NCI-H446 treated with DMSO at 0.1 percent for 48 hours (cell line): ENCODE results near the gene HDAC4.

Experiments used
- DNase-seq: peaks from one replicate; lab custom pipeline; 2025; lab: John Stamatoyannopoulos, UW

Gene HDAC4

DNA sequence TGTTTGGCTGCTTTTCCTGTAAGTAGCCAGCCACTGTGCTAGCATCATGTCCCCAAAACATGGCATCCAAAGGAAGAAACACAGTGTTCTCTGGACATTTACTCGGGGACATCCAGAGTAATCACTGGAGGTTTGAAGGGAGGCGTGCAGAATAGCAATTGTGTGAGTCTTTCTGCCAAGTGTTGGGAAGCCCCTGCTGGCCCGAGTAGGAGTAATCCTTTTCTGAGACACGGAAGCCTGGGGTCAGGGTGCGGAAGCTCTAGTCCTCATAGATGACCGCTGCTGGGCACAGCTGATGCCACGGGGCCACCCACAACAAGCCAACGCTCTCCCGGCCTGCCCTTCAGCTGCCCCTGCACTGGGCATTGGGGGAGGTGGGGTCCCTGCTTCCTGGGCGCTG, 24.8 kb upstream of the HDAC4 start:
- no peak for DNase-seq

DNA sequence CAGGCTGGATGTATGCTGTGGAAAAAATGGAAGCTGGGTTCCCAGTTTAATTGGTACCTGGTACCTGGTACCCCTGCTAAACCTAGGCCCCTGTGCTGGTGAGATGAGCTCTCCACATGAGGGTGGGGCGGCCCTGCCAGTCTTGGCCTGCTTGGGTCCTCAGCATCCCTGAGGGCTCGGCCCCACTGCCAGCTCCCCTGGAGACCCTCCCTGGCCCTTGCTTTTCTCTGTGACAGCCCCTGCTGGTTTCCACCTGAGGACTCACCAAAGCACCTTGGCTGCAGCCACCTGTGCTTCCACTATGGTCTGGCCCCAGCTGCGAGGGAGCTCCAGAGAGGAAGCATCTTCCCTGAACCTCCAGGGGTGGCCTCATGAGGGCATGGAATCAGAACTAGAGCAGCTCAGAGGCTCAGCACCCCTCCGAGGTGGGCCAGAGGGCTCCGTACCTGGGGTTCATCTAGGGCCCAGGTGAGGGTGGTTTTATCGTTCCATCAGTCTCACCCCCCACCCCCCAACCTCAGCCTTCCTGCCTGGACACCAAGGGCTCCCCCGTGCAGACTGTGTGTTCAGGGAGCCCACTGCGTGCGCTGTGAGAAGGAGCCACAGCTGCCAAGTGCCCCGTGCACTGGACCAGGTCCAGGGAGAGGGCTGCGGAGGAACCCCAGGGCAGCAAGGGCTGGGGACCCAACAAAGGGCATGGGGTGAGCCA, 23.7 kb upstream of the HDAC4 start:
- no peak for DNase-seq

DNA sequence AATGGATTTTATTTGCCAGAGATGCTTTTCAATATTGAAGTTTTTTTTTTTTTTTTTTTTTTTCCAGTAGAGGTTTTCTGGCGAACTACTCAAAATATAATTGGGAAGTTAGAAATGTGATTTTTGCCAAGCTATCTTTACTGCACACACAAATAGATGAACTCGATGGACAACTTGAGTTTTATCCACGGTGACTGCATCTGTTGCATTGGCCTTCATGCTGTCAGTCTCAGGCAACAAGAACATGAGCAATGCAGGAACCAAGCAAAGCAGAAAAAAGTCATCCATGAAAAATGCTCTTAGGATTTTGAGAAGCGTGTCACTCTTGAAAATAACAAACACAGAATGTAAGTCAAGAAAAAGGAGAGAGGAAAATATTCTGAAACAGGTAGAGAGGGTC, 22.7 kb upstream of the HDAC4 start:
- no peak for DNase-seq

DNA sequence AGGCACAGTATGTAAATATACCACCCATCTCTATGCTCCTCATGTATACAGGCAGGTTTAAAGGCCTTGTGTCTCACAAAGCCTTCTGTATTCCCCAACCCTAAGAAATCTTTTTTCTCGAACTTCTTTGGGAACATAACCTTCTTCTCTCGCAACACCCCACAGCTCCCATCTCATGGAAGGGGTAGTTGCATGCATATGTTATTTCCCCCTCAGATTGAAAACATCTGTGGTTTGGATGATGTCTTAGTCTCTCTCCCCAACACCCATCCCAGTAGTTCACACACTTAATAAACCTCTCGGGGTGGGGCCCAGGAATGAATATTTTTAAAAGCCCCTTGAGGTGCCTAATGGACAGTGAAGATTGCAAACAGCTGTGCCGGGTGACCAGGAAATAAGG, 21.0 kb upstream of the HDAC4 start:
- DNase-seq, result no peak

DNA sequence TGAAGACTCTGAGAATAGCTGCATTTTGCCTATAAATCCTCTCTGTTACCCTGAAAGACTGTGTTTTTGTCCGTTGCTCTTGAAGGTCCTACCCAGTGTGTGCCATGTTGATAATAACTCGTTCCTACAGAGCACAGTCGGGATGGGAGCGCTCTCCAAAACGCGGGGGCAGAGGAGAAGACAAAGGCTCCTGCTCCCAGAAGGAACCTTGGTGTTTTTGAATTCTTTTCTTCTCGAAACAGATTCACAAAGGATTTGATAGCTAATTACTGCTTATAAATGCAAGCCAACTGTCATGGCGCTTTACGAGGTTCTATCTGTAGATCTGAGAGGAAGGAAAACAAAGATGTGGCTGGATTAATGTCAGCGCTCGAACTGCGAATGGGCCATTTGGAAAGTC, 19.3 kb upstream of the HDAC4 start:
- no peak for DNase-seq

DNA sequence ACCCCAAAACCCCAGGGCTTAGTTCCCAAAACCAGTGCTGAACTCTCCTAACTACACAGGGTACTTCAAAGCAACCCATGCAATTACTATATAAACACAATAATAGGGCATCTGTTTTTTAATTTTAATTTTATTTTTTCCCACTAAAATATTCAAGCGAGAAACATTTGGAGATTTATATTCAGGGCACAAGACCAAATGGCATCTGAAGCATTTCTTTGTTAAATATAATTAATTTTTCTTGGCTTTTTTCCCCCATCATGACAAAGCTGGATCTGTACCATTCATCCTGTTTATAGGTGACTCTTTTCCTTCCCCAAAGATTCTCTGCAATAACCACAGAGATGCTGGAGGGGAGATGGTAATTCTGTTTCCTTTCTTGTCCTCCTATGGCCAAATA, 18.1 kb upstream of the HDAC4 start:
- no peak for DNase-seq

DNA sequence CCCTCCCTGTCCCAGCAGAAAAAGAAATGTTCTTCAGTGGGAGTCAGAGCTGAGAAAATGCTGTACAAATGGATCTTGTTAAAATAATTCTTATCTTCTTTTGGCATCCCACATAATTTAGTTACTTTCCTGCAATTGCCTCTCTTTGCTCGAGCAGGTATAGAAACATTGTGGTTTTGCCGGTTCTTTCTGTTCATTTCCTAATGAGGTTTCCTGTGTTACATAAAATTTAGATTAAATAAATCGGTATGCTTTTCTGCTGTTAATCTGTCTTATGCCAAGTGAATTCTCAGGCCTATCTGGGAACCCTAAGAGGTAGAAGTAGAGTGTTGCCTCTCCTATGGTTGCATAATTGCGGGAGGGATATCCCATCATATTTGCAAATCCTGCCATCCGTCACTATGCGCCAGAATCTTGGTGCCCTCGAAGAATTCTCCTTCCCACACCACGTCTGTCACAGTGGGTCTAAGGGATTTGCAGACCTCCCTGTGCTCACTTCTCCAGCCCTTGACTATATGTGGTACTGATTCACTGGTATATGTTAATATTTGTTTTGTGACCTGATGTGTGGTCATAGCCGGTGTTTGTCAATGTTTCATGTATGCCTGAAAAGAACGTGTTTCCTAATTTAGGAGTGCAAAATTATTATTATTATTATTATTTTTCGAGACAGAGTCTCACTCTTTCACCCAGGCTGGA, 12.2 kb upstream of the HDAC4 start:
- DNase-seq, result no peak

DNA sequence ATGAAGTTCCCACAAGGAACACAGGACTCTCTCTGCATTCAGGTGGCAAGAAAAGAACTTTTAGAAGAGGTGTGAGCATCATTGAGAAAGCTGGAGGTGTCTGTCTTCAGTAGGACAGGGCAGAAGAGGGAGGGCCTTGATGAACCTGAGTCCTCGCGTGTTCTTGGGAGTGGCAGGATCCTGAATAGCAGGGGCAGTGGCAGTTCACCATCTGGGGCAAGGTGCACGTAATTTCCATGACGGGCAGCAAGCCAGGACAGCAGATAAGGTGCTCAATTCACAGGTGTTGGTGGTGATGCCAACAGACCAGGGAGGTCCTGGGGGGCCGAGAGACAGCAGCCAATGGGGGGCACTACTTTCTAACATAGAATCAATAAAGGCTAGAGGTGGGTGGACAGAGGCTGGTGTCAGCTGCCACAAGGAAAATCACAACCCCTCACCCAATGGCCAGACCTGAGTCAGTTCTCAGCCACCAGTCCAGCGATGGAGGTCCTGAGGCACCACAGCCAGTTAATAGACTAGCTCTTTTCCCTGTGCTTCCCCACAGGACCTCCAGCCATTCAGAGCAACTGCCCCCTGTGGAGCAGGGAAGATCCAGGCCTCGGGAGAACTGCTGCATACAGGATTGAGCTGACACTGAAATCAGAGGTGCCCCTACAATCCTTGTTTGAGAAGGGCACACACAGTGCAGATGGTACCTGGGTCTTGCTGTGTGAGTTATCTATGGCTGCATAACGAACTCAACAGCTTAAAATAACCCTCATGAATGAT, 10.9 kb upstream of the HDAC4 start:
- no peak for DNase-seq

DNA sequence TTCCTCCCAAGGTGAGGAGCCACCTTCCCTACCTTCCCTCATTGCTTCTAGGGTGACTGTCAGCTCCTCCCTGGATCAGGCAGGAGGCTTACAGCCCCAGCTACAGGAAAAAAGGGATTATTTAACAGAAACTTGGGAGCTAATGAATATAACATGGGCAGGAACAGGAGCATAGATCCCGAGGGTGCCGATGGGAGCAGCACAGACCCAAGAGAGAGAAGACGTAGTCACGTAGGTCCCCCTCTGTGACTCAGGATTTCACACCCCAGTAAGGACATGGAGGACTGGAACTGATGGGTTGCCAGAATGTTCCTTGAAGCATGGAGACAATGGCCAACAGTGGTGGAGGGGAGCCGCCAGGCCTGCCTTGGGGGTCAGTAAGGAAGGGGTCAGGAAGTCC, 10.3 kb upstream of the HDAC4 start:
- no peak for DNase-seq

DNA sequence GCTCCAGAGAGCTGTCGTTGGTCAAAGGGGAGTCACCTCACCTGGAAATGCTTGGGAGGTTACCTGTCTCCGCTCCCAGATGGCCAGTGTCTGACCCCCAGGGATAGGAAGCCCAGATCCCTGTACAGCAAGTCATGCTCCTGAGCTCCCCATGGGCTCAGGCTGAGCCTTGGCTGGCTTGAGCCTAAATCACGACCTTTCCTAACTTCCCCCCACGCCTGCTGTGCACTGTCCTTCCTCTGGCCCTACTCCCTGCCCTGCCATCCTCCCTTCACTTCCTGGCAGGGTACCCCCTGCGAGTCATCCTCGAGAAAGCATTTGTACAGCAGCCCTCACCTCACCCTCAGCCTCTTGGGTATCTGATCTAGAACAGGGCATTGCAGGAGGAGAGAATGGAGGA, 9.2 kb upstream of the HDAC4 start:
- DNase-seq, result no peak

DNA sequence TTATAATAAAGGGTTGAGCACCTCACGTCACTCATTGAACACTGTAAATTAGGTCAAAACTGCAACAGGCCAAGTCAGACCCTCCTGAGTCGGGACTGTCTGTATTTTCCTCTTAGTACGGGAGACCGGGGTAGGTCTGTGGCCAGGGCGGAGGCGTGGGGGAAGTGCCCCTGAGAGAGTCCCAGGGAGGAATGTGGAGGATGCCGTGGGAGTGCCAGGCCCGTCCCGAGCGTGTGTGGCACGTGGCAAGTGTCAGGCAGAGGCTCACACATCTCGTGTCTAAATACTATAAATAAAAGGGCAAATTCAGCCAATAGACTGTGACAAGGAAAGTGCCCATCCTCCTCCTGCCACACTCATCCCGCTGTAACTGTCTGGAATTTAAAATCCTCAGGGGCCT, 6.3 kb upstream of the HDAC4 start:
- no peak for DNase-seq

DNA sequence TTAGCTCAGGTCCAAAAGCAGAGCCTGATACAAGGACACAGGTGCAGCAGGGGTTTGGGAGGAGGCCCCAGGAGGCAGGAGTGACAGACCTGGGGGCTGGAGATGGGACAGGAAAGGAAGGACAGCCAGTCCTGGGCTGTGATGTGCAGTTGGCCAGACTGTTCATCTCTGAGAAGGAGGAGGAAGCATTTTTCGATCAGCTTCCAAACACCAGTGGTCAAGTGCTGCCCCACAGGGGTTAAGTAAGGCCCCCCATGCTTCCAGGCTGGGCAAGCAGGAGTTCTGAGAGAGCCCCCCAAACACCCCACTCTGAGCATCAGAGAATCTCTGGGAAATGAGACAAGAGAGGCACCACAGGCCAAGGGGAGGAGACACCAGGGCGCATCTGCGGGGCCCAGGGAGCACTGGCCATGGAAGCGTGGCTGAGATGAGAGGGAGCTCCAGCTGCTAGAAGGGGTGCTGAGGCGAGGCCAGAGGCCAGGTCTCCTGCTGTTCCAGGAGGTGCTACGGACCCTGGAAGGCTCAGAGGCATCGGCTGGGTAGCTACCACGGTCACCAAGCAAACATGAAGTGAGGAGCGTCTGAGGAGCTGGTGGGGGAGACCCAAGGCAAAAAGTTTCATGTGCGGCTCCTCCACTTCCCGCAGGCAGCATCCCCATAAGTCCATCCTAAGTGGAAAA, 5.6 kb upstream of the HDAC4 start:
- no peak for DNase-seq

DNA sequence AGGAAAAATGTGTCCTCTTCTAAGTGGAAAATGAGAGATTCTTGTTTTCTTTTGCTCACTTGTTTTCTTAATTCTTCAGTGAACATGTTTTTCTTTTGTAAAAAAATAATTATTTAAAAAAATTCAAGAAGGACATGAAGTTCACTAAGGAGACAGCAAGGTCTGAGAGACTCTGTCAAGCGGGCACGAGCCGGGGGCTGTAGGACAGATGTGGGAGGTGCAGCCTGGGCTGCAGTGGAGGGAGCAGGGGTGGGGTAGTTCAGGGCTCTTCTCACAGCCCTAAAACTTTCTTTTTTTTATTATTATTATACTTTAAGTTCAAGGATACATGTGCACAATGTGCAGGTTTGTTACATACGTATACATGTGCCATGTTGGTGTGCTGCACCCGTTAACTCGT, 4.3 kb upstream of the HDAC4 start:
- no peak for DNase-seq

DNA sequence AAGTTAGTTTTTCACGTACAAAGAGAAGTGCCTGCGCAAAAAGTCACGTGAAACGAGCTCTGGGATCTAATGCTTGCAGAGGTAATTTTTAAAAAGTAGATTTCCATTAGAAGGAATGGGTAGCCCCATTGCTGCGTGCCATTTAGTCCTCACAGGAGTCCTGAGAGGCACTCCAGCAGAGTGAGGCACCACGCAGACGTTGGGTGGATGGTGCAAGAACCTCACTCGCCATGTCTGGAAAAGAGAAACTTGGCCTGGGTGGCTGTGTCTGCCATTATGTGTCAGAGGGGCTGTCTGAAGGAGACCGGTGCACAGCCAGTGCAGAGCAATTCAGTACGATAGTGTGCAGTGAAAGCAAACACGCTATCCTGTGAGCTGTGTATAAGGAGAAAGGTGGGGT, 1.8 kb upstream of the HDAC4 start:
- DNase-seq, result no peak

DNA sequence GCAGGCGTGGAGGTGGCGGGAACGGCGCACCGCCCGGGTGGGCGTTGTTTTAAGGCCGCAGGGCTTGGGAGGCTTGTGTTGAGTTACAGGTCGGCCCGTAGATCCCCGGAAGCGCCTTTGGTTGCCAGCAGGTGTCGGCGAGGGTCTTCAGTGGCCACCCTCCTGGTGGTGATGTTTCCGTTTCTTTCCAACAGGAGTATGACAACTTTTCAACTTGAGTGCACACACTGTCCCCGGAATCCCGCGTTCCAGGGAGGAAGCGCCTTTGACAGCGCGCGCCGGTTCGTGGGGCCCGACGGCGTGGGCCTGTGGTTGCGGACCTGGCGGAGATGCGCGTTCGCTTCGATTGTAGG, 1.0 kb upstream of the HDAC4 start:
- DNase-seq, result no peak

DNA sequence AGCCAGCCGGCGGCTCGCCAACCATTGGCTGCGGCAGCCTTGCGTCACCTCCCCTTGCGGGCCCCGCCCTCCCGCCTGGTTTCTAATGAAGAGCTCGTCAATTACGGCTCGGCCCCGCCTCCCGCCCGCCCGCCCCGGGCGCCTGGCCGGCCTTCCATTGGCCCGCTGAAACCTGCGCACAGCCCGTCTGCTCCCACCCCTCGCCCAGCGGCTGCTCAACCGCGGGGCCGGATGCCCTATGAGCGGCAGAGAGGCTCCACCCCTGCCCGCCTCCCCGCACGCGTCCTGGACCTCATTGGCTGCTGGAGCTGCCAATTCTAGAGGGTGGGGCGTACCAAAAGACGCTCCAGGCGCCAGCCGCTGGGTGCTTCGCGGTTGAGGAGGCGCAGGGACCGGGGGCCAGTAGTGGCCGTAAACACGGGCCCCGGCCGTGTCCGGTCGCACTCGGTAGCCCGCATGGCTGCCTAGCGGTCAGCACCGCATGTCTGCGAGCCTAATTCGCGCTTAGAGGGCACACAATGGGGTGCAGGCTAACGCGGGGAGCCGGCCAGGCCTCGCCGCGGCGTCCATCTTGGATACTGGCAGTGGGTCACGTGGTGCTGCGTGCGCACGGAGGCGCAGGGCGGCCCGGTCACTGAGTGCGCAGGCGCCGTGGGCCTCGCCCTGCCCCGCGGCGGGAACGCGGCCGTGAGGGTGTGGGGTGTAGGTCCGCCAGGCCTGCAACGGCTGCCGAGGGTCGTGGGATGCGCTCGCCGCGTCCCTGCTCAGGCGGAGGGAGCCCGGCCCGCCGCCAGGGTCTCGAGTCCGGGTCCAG, 454 bp upstream of the HDAC4 start:
- peak; percentile 97 for DNase-seq

DNA sequence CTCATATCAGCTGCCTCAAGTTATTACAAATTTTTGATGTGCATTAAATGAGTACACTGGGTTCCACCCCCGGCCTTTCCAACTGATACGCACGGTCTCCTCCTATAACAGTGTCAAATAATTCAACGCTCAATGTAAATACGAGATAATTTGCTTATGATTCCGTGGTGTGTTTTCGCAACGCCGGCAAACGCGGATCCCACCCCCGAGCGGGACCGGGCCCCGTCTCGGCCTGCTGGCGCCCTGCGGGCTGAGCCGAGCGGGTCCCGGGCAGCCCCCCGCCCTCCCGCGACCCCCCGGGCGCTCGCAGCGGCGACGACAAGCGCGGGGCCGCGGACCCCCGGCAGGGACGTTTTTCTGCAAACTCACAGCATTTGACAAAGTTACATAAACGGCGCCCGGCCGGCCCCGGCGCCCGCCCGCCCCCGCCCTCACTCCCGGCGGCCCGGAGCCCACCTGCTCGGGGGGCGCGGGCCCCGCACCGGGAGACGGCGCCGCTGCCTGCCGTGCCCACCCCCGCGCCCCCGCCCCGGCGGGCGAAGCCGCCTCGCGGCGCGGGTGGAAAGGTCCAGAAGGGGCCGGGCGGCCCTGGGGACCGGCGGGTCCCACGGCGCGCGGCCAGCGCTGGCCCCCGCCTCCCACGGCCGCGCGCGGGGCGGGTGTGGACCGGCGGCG, 762 bp downstream of the HDAC4 start:
- DNase-seq, result no peak

DNA sequence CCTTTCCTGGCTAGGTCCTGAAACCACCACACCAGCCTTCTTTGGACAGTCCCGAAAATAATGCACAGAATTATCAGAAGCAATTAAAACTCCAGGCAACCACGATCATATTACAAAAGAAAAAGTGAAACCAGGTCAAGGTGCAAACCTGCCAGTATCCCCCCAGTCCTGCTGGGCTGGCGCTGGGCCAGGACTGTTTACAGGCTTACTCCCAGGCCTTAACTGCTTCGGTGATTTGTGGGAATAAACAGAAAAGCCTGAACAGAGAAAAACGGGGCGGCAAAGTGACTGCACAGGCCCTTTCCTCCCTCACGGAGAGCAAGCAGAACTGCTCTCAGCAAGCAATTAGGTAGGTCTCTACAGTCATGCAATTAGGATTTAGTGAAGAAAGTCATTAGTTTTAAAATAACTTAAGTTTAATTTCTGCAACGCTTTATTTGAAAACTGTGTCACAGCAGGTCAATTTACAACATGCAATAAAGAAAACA, 1.3 kb downstream of the HDAC4 start:
- no peak for DNase-seq

DNA sequence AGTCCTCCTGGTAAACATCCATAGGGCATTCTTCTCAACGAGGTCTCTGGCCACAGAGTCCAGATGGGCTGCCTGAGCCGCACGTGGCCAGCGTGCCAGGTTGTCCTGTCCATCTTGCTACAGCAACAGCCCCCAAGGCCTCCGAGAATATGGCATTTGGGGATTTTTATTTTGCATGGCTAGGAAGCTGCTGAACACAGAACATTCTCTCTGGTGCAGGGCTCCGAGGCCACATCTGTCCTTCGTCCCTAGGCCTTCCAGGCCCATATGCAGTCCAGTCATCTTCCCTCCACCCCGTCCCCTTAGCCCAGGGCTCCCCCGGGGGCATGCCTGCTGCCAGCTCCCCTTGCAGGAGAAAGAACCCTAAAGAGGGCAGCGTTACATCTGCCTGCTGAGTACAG, 2.3 kb downstream of the HDAC4 start:
- DNase-seq, result no peak

DNA sequence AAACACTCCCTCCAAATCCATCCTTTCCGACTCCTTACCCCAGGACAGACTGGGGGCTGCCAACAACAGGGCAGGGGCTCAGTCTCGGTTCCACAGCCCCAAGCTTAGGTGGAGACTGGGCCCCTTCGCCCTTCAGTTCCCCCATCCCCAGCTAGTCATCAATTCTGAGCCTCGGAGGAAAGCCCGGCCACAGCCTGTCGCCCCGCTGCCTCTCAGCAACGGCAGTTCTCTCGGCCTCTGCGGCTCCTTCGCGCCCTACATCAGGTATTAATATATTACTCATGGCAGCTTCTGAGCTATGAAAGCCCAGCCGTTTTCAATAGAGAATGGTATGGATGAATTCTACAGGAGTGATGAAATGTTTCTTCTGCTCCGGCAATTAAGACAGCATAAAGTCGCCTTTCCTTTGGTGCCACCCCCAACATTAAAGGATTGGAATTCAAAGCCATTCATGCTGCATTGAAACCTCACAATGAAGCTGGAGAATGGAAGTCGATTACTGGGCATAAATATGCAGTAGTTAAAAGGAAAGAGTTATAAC, 2.8 kb downstream of the HDAC4 start:
- no peak for DNase-seq
